SU-DHL-6 (cell line): ENCODE results near the gene EFNA5.
A peak's percentile ranks its signal among the peaks of the same experiment; 100 is the strongest.

Experiments
- H2AFZ ChIP-seq: fragments of 200-600 bp; sonication (generic); 2 replicates; pipeline ENCODE4 v1.6.1; 2014; ENCODE audit warnings: low read depth, mild to moderate bottlenecking, moderate library complexity, mixed read lengths, antibody characterized with exemption, low read length; ENCODE audit not compliant: severe bottlenecking
- H3F3A ChIP-seq: fragments of 200-600 bp; shearing (Covaris generic); 2 replicates; pipeline ENCODE4 v1.6.0; 2016; ENCODE audit warnings: antibody characterized with exemption, mild to moderate bottlenecking; ENCODE audit not compliant: insufficient read depth
- H3K27ac ChIP-seq: fragments of 200-600 bp; sonication (generic); 2 replicates; pipeline ENCODE4 v1.5.1; 2016; ENCODE audit warnings: low read depth, mild to moderate bottlenecking, low read length, moderate library complexity, mixed read lengths
- H3K27me3 ChIP-seq: fragments of 200-600 bp; sonication (generic), shearing (Covaris generic); 2 replicates; pipeline ENCODE4 v1.6.0; 2014; ENCODE audit warnings: mild to moderate bottlenecking, low read length
- H3K36me3 ChIP-seq: fragments of 200-600 bp; sonication (generic); 2 replicates; pipeline ENCODE4 v1.6.1; 2014; ENCODE audit warnings: mild to moderate bottlenecking, low read length, mixed read lengths
- H3K4me2 ChIP-seq: fragments of 300-600, 200-600 bp; shearing (Covaris generic), sonication (generic); 2 replicates; pipeline ENCODE4 v1.6.0; 2014; ENCODE audit warnings: low read length, low read depth, mild to moderate bottlenecking; ENCODE audit not compliant: poor library complexity, severe bottlenecking
- H3K4me3 ChIP-seq: fragments of 200-600 bp; sonication (generic); 2 replicates; pipeline ENCODE4 v1.5.1; 2014; ENCODE audit warnings: antibody characterized with exemption, low read length, mild to moderate bottlenecking, mixed read lengths; ENCODE audit not compliant: insufficient read depth, poor library complexity, severe bottlenecking
- H3K79me2 ChIP-seq: fragments of 200-600 bp; sonication (generic); 2 replicates; pipeline ENCODE4 v1.6.1; 2014; ENCODE audit warnings: mild to moderate bottlenecking, low read length, moderate library complexity; ENCODE audit not compliant: insufficient read depth
- H3K9ac ChIP-seq: fragments of 200-600 bp; sonication (generic); 2 replicates; pipeline ENCODE4 v1.7.0; 2014; ENCODE audit warnings: mild to moderate bottlenecking, low read length
- H3K9me2 ChIP-seq: fragments of 200-600 bp; sonication (generic); replicated peaks from 2 replicates; pipeline ENCODE4 v1.6.1; 2014; ENCODE audit warnings: low read length; ENCODE audit not compliant: insufficient read depth
- H3K9me3 ChIP-seq: fragments of 200-600 bp; sonication (generic); 2 replicates; pipeline ENCODE4 v1.6.1; 2014; ENCODE audit warnings: low read length, mixed read lengths; ENCODE audit not compliant: insufficient read depth
- H4K20me1 ChIP-seq: fragments of 200-600 bp; sonication (generic); 2 replicates; pipeline ENCODE4 v1.6.1; 2014; ENCODE audit warnings: low read depth, mild to moderate bottlenecking, antibody characterized with exemption, low read length, moderate library complexity, mixed read lengths
- CTCF ChIP-seq: fragments of 200-600 bp; sonication (generic); IDR thresholded peaks from one replicate; pipeline ENCODE4 v1.5.1; 2017; ENCODE audit warnings: antibody characterized with exemption, mild to moderate bottlenecking, low read length, moderate library complexity; ENCODE audit not compliant: insufficient read depth, poor library complexity, severe bottlenecking
- EZH2phosphoT487 ChIP-seq: fragments of 200-600 bp; sonication (generic), shearing (Covaris generic); conservative IDR thresholded peaks from 2 replicates; pipeline ENCODE4 v1.6.1; 2018; ENCODE audit warnings: mild to moderate bottlenecking, antibody characterized with exemption, low read length, moderate library complexity, mixed read lengths

Gene EFNA5

GRCh38 chr5:107367939-107368338 lies 302.8 kb downstream of the EFNA5 start:
- H3K27me3 ChIP-seq: no peaks in the 10 kb centered on the region
- no peak overlapping the region for H3K9ac ChIP-seq
- no peak overlapping the region for H3K27ac ChIP-seq

GRCh38 chr5:107367480-107367879 lies 303.3 kb downstream of the EFNA5 start:
- Histone ChIP-seq H3K9me2 (no peaks in the 10 kb centered on the region), H3K79me2 (no peaks in the 10 kb centered on the region), H4K20me1 (no peaks in the 10 kb centered on the region), H3K27ac (no peak overlapping the region), H3K9ac (no peak overlapping the region), H2AFZ (no peak overlapping the region), H3K9me3 (no peaks in the 10 kb centered on the region), H3K4me3 (no peak overlapping the region), H3K4me2 (no peak overlapping the region), H3F3A (no peaks in the 10 kb centered on the region), H3K27me3 (no peaks in the 10 kb centered on the region), H3K36me3 (no peaks in the 10 kb centered on the region)
- no peak for TF ChIP-seq CTCF
- no peak for TF ChIP-seq EZH2phosphoT487

More at GRCh38 chr5:107367939-107368338, 302.8 kb downstream of the EFNA5 start:
- no peaks in the 10 kb centered on the region for H3F3A ChIP-seq
- no peaks in the 10 kb centered on the region for H3K79me2 ChIP-seq
- H3K4me2 ChIP-seq: no peak overlapping the region
- TF ChIP-seq EZH2phosphoT487 (no peak), CTCF (no peak)
- no peaks in the 10 kb centered on the region for H4K20me1 ChIP-seq
- H3K9me3 ChIP-seq: no peaks in the 10 kb centered on the region
- no peaks in the 10 kb centered on the region for H3K9me2 ChIP-seq
- no peak overlapping the region for H2AFZ ChIP-seq
- no peak overlapping the region for H3K4me3 ChIP-seq
- no peaks in the 10 kb centered on the region for H3K36me3 ChIP-seq

GRCh38 chr5:107365320-107366109 lies 305.2 kb downstream of the EFNA5 start:
- TF ChIP-seq CTCF (no peak), EZH2phosphoT487 (no peak)
- Histone ChIP-seq H3K4me3 (no peak overlapping the region), H3K27ac (no peak overlapping the region), H3F3A (no peaks in the 10 kb centered on the region), H3K9me2 (no peaks in the 10 kb centered on the region), H3K79me2 (no peaks in the 10 kb centered on the region), H3K4me2 (no peak overlapping the region), H2AFZ (peak overlapping the region; percentile 28), H3K9me3 (no peaks in the 10 kb centered on the region), H3K27me3 (no peaks in the 10 kb centered on the region), H3K36me3 (no peaks in the 10 kb centered on the region), H4K20me1 (no peaks in the 10 kb centered on the region), H3K9ac (no peak overlapping the region)
